RWPE2 (cell line): ENCODE results near the gene SH3YL1.

Experiments used
- ATAC-seq: fragments of 200-7000 bp; cut with Tn5 transposase; 3 replicates; pipeline ENCODE4 v1.9.1; 2021; ENCODE audit warnings: low read depth
- DNase-seq: peaks from one replicate; pipeline ENCODE4 v3.0.0-alpha.2; 2020; ENCODE audit warnings: low spot score
- H3K27ac ChIP-seq: fragments of 450-650 bp; 2 replicates; pipeline ENCODE4 v1.5.1; 2017; ENCODE audit warnings: mild to moderate bottlenecking; ENCODE audit not compliant: poor library complexity, severe bottlenecking
- H3K27me3 ChIP-seq: fragments of 250-450 bp; sonication (Bioruptor Pico); 2 replicates; pipeline ENCODE4 v1.5.1; 2021; ENCODE audit warnings: mild to moderate bottlenecking, moderate library complexity; ENCODE audit not compliant: insufficient read depth, poor library complexity, severe bottlenecking
- H3K36me3 ChIP-seq: fragments of 250-450 bp; sonication (Bioruptor Pico); 2 replicates; pipeline ENCODE4 v1.5.1; 2020; ENCODE audit warnings: low read depth, mild to moderate bottlenecking, moderate library complexity
- H3K4me1 ChIP-seq: fragments of 250-450 bp; sonication (Bioruptor Pico); 2 replicates; pipeline ENCODE4 v1.5.1; 2021; ENCODE audit warnings: mild to moderate bottlenecking, moderate library complexity; ENCODE audit not compliant: insufficient read depth, poor library complexity, severe bottlenecking
- H3K4me3 ChIP-seq: fragments of 250-450 bp; sonication (Bioruptor Pico); 2 replicates; pipeline ENCODE4 v1.5.1; 2021; ENCODE audit warnings: mild to moderate bottlenecking, moderate library complexity; ENCODE audit not compliant: severe bottlenecking
- H3K9me3 ChIP-seq: fragments of 250-450 bp; sonication (Bioruptor Pico); 2 replicates; pipeline ENCODE4 v1.5.1; 2021; ENCODE audit warnings: mild to moderate bottlenecking, moderate library complexity; ENCODE audit not compliant: severe bottlenecking
- TF ChIP-seq, protein P1 (sequence below): fragments of 450-650 bp; IDR thresholded peaks from one replicate; pipeline ENCODE4 v1.5.1; 2017; ENCODE audit warnings: mild to moderate bottlenecking, moderate library complexity; ENCODE audit not compliant: poor library complexity, severe bottlenecking

SH3YL1 gene

DNA sequence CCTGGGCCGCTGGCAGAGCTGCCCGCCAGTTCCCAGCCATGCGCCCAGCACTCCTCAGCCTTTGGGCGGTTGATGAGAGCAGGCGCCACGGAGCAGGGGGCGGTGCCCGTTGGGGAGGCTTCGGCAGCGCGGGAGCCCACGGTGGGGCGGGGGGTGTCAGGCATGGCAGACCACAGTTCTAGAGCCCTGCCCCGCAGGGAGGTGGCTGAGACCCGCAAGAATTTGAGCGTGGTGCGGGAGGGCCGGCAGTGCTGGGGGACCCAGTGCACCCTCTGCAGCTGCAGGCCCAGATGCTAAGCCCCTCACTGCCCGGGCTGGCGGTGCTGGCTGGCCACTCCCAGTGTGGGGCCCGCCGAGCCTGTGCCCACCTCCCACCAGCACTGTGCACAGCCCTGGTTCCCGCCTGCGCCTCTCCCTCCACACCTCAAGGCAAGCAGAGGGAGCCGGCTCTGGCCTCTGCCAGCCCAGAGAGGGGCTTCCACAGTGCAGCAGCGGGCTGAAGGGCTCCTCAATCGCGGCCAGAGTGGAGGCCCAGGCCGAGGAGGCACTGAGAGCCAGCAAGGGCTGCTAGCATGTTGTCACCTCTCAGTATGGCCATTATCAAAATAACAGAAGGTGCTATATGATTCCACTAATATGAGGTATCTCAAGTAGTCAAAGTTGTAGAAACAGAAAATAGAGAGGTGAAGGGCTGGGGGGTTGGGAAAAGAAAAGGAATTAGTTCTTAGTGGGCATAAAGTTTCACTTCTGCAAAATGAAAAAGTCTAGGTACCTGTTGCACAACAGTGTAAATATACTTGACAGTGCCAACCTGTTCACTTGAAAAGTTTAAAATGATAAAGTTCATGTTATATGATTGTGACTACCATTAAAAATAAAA lies 72.3 kb downstream of the SH3YL1 start:
- H3K9me3 ChIP-seq, result no peaks in the 10 kb centered on the region
- H3K4me3 ChIP-seq, result no peak overlapping the region

DNA sequence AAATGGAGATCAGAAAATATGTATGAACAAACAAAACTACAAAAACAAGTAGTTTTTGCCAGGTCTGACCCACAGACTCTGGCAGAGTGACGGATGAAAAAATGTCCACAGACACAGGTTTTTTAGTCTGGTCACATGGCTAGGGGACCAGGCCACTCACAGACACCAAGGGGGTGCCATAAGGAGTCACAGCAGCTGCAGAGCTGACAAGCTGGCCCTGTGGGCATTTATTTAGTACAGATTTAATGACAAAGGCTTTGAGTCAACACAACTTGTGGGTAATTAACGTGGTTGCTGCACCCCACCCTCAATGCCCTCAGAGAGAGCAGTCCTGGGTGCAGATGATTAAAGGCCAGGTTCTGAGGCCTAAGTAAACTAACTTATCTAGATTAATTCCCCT lies 76.0 kb downstream of the SH3YL1 start:
- H3K36me3 ChIP-seq, result no peaks in the 10 kb centered on the region
- no peak for DNase-seq
- no peak overlapping the region for H3K27ac ChIP-seq
- H3K4me3 ChIP-seq, result no peak overlapping the region
- H3K27me3 ChIP-seq, result no peaks in the 10 kb centered on the region
- ATAC-seq, result no peak
- TF ChIP-seq, protein P1, sequence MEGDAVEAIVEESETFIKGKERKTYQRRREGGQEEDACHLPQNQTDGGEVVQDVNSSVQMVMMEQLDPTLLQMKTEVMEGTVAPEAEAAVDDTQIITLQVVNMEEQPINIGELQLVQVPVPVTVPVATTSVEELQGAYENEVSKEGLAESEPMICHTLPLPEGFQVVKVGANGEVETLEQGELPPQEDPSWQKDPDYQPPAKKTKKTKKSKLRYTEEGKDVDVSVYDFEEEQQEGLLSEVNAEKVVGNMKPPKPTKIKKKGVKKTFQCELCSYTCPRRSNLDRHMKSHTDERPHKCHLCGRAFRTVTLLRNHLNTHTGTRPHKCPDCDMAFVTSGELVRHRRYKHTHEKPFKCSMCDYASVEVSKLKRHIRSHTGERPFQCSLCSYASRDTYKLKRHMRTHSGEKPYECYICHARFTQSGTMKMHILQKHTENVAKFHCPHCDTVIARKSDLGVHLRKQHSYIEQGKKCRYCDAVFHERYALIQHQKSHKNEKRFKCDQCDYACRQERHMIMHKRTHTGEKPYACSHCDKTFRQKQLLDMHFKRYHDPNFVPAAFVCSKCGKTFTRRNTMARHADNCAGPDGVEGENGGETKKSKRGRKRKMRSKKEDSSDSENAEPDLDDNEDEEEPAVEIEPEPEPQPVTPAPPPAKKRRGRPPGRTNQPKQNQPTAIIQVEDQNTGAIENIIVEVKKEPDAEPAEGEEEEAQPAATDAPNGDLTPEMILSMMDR, result no peak
- no peaks in the 10 kb centered on the region for H3K4me1 ChIP-seq
- peaks cover 2% of the 10 kb centered on the region for H3K9me3 ChIP-seq

More for the DNA sequence above, 72.3 kb downstream of the SH3YL1 start:
- Histone ChIP-seq H3K27me3 (no peaks in the 10 kb centered on the region), H3K4me1 (no peaks in the 10 kb centered on the region), H3K27ac (no peak overlapping the region), H3K36me3 (no peaks in the 10 kb centered on the region)
- TF ChIP-seq, protein P1, result no peak
- DNase-seq (no peak), ATAC-seq (no peak)

DNA sequence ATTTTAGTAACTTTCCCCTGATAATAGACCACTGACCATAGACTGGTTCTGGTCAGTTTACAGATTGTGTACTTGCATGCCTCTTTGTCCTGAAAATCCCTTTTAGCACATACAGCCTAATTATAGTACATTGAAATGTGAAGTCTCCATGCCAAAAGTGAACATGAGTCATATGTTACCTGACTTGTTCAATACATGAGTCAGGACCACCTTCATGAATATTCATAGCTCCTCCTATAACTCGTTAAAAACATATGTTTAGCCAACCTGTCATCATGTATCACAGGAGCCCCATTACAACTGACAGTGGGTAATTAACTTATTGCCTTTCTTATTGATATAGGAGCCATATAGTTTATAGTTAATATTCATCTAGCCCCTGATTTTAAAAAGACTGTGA lies 78.6 kb downstream of the SH3YL1 start:
- Histone ChIP-seq H3K9me3 (peaks cover 5% of the 10 kb centered on the region), H3K36me3 (no peaks in the 10 kb centered on the region), H3K4me1 (no peaks in the 10 kb centered on the region), H3K4me3 (no peak overlapping the region), H3K27me3 (no peaks in the 10 kb centered on the region), H3K27ac (no peak overlapping the region)
- TF ChIP-seq, protein P1, result no peak
- DNase-seq (no peak), ATAC-seq (peak; percentile 77)

DNA sequence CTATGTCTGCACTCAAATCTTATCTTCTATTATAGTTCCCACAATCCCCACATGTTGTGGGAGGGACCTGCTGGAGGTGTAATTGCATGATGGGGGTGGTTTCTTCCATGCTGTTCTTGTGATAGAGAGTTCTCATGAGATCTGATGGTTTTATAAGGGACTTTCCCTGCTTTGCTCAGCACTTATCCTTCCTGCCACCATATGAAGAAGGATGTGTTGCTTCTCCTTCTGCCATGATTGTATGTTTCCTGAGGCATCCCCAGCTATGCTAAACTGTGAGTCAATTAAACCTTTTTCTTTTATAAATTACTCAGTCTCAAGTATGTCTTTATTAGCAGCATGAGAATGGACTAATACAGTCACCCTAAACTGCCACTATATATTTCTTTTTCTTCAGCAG lies 79.1 kb downstream of the SH3YL1 start:
- Histone ChIP-seq H3K27me3 (no peaks in the 10 kb centered on the region), H3K4me3 (no peak overlapping the region), H3K9me3 (peaks cover 5% of the 10 kb centered on the region), H3K36me3 (no peaks in the 10 kb centered on the region), H3K4me1 (no peaks in the 10 kb centered on the region), H3K27ac (no peak overlapping the region)
- ATAC-seq (no peak), DNase-seq (no peak)
- TF ChIP-seq, protein P1, result no peak

DNA sequence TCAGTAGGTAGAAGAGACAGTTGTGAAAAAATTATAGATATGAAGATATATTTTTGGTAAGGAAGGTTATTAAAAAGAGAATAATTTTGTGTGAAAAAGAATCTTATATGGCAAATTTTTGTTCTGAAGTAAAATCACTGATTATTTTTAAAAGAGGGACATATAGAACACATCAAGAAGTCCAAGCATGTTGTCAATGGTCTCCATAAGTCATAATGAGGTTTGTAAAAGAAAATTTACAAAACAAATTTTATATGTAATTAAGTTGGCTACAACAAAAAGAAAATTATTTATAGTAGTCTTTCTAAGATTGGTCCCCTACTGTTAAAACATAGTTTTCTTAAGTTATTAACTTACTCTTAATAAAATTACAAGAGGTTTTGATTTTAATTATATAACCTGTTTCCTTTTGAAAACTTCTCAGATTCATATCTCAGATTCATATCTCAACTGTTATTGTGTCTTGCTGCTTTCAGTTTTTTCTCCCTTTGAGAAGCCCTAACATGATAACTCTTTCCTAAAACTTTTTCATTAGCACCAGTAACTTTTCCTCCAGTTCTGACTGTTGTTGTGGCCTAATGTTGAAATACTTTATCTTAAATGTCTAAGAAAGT lies 81.2 kb downstream of the SH3YL1 start:
- ATAC-seq (no peak), DNase-seq (no peak)
- Histone ChIP-seq H3K27me3 (no peaks in the 10 kb centered on the region), H3K4me1 (no peaks in the 10 kb centered on the region), H3K27ac (no peak overlapping the region), H3K36me3 (no peaks in the 10 kb centered on the region), H3K4me3 (no peak overlapping the region), H3K9me3 (peaks cover 5% of the 10 kb centered on the region)
- TF ChIP-seq, protein P1, result no peak
